Nephron (organoid): ENCODE measurements around the gene MUC2.

Source experiments
- H3K27ac Mint-ChIP-seq, 3 experiments: 2 replicates each; pipeline ENCODE4 v1.8.0; 2020; ENCODE audit warnings: mixed read lengths in 3 of 3, mild to moderate bottlenecking in 2 of 3, moderate library complexity in 1 of 3
- H3K27me3 Mint-ChIP-seq: 2 replicates; pipeline ENCODE4 v1.8.0; 2021; ENCODE audit warnings: low read depth, mild to moderate bottlenecking, moderate library complexity, mixed read lengths
- H3K36me3 Mint-ChIP-seq: 2 replicates; pipeline ENCODE4 v1.8.0; 2020; ENCODE audit warnings: low read depth, mixed read lengths
- H3K4me1 Mint-ChIP-seq: 2 replicates; pipeline ENCODE4 v1.8.0; 2020; ENCODE audit warnings: mixed read lengths
- H3K4me3 Mint-ChIP-seq, 3 experiments: 2 replicates each; pipeline ENCODE4 v1.8.0; 2020; ENCODE audit warnings: mild to moderate bottlenecking in 3 of 3, mixed read lengths in 3 of 3, moderate library complexity in 2 of 3
- H3K9me3 Mint-ChIP-seq: 2 replicates; pipeline ENCODE4 v1.8.0; 2020; ENCODE audit warnings: mixed read lengths
- TF ChIP-seq, protein P1 (sequence below), 3 experiments: fragments of 200-600 bp; sonication (generic); IDR thresholded peaks; one replicate each; pipeline ENCODE4 v1.5.0; 2021; ENCODE audit warnings: antibody characterized with exemption in 3 of 3; ENCODE audit not compliant: unreplicated experiment in 3 of 3

Gene MUC2

DNA sequence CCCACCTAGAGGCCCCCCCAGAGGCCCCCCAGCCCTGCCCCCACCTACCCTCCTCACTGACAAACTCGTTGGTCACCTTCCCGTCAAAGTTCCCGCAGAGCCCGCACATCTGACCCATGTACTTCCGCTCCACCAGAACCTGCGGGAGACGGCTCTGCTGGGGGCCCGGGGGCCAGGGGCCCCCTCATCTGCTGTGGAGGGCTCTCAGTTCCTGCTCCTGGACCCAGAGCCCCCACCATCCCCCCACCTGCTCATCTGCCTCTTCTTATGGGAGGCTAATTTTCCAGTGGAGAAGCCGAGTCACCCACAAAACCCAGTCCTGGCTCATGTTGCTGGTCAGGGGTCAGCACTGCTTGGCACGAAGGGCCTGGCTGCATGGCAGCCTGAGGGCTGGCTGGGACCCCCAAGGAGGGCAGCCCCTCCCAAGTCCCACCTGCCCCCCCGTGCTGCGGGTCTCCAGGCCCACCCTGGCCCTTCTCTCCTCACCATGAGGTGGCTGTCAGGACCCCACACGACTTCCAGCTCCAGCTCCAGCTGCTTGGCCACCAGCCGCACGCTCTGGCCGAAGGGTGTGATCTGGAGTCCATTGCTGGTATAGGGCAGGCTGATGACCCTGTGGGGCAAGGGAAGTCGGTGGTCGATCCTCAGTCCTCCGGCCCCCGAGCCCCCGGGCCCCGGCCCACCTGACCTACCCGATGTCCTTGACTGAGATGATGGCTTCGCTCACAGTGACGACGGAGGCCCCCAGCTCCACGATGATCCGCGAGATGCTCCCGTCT lies 43.4 kb upstream of the MUC2 start:
- H3K36me3 Mint-ChIP-seq = no peaks in the 10 kb centered on the region
- H3K27me3 Mint-ChIP-seq = no peaks in the 10 kb centered on the region
- TF ChIP-seq, protein P1, sequence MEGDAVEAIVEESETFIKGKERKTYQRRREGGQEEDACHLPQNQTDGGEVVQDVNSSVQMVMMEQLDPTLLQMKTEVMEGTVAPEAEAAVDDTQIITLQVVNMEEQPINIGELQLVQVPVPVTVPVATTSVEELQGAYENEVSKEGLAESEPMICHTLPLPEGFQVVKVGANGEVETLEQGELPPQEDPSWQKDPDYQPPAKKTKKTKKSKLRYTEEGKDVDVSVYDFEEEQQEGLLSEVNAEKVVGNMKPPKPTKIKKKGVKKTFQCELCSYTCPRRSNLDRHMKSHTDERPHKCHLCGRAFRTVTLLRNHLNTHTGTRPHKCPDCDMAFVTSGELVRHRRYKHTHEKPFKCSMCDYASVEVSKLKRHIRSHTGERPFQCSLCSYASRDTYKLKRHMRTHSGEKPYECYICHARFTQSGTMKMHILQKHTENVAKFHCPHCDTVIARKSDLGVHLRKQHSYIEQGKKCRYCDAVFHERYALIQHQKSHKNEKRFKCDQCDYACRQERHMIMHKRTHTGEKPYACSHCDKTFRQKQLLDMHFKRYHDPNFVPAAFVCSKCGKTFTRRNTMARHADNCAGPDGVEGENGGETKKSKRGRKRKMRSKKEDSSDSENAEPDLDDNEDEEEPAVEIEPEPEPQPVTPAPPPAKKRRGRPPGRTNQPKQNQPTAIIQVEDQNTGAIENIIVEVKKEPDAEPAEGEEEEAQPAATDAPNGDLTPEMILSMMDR (IDR thresholded peaks at IDR 0.05; ENCODE audit: unreplicated experiment in 3 of 3) = no peak
- no peaks in the 10 kb centered on the region for H3K9me3 Mint-ChIP-seq
- no peak overlapping the region for H3K4me3 Mint-ChIP-seq
- no peaks in the 10 kb centered on the region for H3K4me1 Mint-ChIP-seq
- H3K27ac Mint-ChIP-seq = no peak overlapping the region

DNA sequence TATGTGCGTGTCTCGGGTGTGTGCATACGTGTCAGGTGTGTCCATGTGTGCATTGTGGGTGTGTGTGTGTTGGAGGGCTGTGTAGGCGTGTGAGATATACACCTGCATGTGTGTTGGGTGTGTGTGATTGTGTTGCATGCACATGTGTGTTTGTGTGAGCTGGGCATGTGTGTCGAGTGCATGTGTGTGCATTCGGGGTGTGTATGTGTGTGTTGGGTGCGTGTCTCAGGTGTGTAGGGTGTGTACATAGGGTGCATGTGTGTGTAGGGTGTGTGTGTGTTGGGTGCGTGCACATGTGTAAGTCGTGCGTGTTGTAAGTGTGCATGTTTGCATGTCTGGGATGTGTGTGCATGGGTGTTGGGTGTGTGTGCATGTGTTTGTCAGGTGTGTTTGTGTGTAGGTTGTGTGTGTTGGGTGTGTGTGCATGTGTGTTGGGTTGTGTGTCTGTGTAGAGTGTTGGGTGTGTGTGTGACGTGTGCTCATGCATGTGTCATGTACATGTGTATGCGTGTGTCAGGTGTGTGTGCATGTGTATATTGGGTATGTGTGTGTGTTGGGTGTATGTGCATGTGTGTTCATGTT lies 42.3 kb upstream of the MUC2 start:
- Mint-ChIP-seq H3K4me1 (no peaks in the 10 kb centered on the region), H3K9me3 (no peaks in the 10 kb centered on the region), H3K27me3 (no peaks in the 10 kb centered on the region), H3K4me3 (no peak overlapping the region), H3K27ac (no peak overlapping the region), H3K36me3 (no peaks in the 10 kb centered on the region)
- TF ChIP-seq, protein P1 (IDR thresholded peaks at IDR 0.05; ENCODE audit: unreplicated experiment in 3 of 3) = no peak

DNA sequence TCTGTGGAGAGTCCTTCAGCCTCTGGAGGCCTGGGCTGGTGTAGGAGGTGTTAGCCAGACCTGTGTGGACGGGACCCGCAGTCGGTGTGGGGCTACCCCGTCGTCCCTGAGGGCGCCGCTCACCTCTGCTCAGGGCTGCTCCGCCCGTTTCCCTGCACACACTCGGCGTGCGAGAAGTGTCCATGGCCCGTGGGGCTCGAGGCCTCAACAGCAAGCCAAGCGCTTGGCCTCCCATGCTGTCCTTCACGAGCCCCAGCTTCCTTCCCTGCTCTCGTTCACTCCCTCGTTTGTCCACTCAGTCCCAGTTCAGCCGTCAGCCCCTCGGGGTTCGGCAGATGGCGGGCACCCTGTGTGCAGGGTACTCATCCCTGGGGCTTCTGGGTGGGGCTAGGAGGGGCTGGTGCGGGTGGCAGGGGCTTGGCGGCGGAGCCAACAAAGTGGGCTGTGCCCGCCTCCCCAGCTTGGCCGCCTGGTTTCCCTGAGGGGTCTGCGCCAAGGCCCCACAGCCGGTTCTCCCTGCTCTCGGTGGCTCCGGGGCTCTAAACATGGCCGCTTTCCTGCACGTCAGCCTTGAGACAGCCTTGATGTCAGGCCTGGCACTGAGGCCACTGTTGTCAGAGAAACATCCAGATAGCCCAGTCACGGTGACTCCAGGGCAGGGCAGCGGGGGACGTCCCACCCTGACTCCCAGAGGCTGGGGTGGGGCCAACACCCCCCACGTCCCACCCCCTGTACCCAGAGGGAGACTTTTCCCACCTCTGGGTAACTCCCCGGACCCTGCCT lies 41.5 kb upstream of the MUC2 start:
- Mint-ChIP-seq H3K27me3 (no peaks in the 10 kb centered on the region), H3K36me3 (no peaks in the 10 kb centered on the region), H3K4me1 (no peaks in the 10 kb centered on the region), H3K27ac (no peak overlapping the region), H3K9me3 (no peaks in the 10 kb centered on the region), H3K4me3 (no peak overlapping the region)
- TF ChIP-seq, protein P1 (IDR thresholded peaks at IDR 0.05; ENCODE audit: unreplicated experiment in 3 of 3) = no peak

DNA sequence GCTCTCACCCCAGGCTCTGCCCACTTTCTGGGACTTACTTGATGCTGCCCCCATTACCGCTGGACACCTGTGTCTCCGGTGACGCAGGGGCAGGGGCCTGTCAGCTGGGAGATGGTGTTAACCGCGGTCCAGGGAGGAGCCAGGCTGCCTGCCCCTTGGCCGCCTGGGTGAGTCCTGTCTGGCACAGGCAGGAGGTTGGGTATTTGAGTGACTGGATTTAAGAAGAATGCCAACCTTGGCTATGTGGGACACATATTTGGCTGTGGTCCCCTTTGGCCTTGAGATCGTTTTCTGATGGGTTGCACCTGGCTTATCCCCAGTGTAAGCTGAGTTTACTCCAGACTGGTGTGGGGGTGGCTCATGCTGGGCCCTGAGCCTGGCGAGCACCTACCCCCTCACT lies 40.7 kb upstream of the MUC2 start:
- Mint-ChIP-seq H3K27ac (no peak overlapping the region), H3K4me1 (no peaks in the 10 kb centered on the region), H3K9me3 (no peaks in the 10 kb centered on the region), H3K4me3 (no peak overlapping the region), H3K27me3 (no peaks in the 10 kb centered on the region), H3K36me3 (no peaks in the 10 kb centered on the region)
- TF ChIP-seq, protein P1 (IDR thresholded peaks at IDR 0.05; ENCODE audit: unreplicated experiment in 3 of 3) = no peak

DNA sequence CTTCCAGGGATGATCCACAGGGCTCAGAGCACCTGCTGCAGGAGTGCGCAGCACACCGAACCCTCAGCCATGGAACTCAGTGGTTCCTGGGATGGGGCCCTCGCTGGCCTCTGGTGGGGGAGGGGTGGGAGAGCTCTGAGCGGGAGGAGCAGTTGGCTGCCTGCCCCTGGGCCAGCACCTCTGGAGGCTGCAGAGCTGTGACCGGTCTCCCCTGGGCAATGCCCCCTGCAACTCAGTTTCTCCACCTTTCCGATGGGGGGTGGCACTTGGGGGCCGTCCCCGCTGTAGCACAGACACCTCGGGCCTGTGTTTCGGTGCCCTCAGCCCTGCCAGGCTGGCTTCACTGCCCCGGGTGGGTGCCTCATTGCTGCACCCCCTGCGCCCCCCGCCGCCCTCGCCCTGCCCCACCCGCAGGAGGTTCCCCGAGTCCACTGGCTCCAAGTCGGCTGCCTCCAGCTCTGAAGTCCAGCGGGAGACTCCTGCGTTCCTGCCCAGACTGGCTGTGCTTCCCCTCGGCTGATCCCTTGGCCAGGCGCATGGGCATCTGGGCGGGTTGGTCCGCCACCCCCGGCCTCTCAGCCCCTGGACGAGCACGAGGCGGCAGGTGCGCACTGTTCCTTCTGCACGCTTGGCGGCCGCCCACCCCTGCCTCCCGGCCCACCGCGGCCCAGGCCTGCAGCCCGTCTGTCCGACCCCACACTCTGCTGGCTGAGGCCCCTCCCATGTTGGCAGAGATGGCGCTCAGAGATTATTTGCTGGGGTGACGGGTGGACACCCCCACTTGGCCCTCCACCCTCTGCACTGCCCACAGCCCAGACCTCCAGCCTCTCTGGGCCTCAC lies 40.0 kb upstream of the MUC2 start:
- H3K36me3 Mint-ChIP-seq = no peaks in the 10 kb centered on the region
- no peak overlapping the region for H3K27ac Mint-ChIP-seq
- no peaks in the 10 kb centered on the region for H3K9me3 Mint-ChIP-seq
- H3K4me1 Mint-ChIP-seq = no peaks in the 10 kb centered on the region
- H3K4me3 Mint-ChIP-seq = no peak overlapping the region
- TF ChIP-seq, protein P1 (IDR thresholded peaks at IDR 0.05; ENCODE audit: unreplicated experiment in 3 of 3) = no peak
- no peaks in the 10 kb centered on the region for H3K27me3 Mint-ChIP-seq
